ENCODE results near the gene ATF3.

The ATF3 gene

GRCh38 chr1:212608392-212608958 is at the start of gene ATF3:
TSS of gene ATF3 (plus strand) at chr1:212608761. CDS start at chr1:212615022, 6,261 bp downstream.
- DNase-seq (ENCODE audit: low read depth), result peak; percentile 100

- no peak for DNase-seq (ENCODE audit: low read depth)
These were observed 48.6 kb upstream of the ATF3 start for GRCh38 chr1:212559929-212560328.

DNA sequence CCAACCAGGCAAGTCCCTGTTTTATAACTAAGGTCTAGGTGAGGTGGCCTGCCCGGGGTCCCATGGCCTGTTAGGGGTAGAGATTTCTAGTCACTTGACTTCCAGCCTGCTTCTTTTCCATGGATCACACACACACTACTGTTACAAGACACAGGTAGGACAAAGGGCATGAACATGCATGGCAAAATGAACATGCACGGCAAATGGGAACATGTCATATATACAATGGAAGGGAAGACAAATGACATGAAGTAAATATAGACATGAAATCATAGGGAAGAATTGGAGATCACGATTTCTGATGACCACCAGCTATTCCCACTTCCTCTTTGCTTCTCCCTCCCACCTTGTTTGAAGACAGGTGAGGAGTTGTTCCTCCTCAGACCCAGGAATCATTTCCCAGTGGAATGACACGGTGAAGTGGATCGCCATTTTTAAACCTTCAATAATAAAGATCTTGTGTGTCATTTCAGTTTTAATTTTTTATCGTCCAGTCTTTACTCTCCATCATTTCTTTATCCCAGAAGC is 47.6 kb upstream of the ATF3 start:
- no peak for DNase-seq (ENCODE audit: low read depth)

DNA sequence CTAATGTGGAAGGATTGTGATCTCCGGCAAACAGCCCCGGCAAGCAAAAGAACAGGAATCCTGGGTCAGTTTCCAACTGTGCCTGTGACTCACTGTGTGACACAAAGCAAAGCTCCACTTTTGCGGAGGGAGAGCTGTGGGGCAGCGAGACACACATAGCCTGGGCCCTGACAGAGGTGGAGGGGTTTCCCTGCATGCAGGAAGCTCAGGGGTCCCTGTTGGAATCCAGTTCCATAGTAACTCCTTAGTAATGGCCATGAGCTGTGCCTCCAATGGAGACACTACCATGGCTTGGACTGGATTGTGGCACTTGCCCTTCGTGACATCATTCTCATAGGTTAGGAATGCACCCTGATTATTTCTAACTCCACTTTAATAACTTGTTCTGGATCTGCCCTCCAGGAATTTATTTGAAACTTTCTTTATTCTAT is 47.0 kb upstream of the ATF3 start:
- DNase-seq (ENCODE audit: low read depth), result peak; percentile 92

DNA sequence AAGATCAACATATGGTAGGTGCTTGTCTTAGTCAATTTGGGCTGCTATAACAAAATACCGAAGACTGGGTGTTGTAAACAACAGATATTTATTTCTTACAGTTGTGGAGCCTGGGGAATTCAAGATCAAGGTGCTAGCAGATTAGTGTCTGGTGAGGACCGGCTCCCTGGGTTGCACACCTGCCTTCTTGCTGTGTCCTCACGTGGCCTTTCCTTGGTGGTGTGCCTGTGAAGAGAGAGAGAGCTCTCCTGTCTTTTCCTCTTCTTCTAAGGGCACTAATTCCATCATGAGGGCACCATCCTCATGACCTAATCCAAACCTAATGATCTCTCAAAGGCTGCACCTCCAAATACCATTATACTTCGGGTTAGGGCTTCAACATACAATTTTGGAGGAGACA is 45.8 kb upstream of the ATF3 start:
- no peak for DNase-seq (ENCODE audit: low read depth)

DNA sequence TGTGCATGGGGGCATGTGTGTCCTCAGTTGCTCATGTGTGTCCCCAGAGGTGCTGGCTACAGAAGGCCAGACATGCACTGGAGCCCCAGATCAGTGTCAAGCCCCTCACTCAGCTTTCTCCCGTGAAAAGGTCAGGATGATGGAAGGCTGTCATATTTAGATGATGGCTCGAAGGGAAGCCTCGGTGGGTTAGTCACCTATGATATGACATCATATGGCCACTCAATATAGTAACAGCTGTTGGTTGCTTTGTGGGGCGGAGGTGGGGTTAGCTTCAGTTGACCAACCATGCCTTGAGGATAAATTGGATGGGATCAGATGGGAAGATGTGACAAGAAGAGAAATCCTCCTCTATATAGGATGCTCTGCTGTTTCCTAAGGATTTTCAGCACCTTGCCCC is 43.5 kb upstream of the ATF3 start:
- no peak for DNase-seq (ENCODE audit: low read depth)

GRCh38 chr1:212565571-212566305 is 42.8 kb upstream of the ATF3 start:
- DNase-seq (ENCODE audit: low read depth), result no peak

DNA sequence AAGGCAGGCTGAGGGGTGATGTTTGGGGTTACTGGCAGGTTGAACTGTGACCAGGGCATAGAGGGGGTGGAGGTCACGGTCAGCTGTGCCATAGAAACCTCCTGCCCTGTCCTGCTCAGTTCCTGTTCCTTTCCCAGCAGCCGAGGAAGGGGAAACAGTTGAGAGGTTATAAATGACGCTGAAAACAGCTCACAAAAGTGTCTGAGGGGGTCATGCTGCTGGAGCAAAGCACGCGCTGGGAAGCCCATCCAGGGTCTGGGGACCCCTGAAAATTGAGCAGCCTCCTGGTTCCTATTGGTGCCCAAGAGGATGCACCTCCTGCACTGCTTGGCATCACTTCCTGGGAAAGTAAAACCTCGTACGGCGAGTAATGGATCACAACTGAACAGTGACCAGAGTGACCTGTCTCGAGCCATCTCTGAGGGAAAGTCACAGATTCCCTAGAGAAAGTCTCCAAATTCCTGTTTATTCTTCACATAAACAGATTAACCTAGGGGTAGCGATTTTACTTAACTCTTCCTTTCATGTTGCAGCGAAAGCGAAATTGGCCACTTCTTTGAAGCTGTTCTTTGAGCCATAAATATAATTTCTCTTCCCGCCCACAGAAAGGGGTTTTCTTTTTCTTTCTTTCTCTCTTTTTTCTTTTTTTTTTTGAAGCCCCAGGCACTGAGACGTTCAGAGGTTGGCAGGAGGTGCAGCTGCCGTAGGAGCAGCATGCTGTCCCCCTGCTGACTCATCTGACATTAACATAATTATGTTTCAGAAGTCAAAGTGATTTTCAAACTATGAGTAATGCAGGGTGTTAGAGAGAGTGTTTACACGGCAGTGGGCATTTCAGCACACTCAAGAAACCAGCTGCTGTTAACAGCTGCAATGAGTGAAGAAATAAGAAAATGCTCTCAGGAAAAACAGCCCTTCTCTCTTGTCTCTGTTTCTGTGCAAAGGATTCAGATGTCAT is 41.8 kb upstream of the ATF3 start:
- DNase-seq (ENCODE audit: low read depth), result peak; percentile 83

GRCh38 chr1:212567638-212568037 is 40.9 kb upstream of the ATF3 start:
- no peak for DNase-seq (ENCODE audit: low read depth)

- DNase-seq (ENCODE audit: low read depth), result no peak
These were observed 39.5 kb upstream of the ATF3 start for GRCh38 chr1:212568978-212569537.

DNA sequence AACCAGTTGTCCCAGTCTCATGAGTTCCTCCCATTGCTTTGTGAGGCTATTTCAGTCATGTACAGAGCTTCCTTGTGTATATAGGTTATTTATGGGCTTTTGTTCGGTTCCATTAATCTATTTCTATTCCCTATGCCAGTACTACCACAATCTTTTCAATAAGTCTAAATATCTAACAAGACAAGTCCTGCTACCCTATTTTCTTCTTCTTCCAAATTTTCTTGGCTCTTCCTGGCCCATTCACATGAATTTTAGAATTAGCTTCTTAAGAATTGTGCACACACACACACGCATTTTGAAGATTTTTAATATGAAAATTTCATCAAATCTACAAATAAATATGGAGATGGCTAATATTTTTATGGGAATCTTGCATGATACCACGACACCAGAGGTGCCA is 33.8 kb upstream of the ATF3 start:
- DNase-seq (ENCODE audit: low read depth), result no peak

- DNase-seq (ENCODE audit: low read depth), result no peak
These were observed 33.2 kb upstream of the ATF3 start for GRCh38 chr1:212575333-212575732.

DNA sequence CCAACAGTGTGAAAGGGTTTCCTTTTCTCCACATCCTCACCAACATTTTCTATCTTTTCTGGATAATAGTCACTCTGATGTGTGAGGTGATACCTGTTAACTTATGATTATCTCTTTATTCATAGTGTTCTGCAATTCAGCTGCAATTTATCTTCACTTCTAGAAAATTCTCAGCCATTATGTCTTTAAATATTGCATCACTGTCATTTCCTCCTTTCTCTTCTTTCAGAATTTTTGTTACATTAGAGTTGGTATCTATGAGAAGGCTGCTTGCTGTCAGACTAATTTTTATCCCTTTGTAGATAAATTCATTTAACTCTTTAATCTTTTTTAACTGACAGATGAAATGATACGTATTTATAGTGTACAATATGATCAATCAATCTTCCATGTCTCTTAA is 30.5 kb upstream of the ATF3 start:
- no peak for DNase-seq (ENCODE audit: low read depth)

GRCh38 chr1:212581034-212581433 is 27.5 kb upstream of the ATF3 start:
- no peak for DNase-seq (ENCODE audit: low read depth)

GRCh38 chr1:212582291-212582690 is 26.3 kb upstream of the ATF3 start:
- no peak for DNase-seq (ENCODE audit: low read depth)

GRCh38 chr1:212582808-212583615 is 25.5 kb upstream of the ATF3 start:
- DNase-seq (ENCODE audit: low read depth), result no peak

DNA sequence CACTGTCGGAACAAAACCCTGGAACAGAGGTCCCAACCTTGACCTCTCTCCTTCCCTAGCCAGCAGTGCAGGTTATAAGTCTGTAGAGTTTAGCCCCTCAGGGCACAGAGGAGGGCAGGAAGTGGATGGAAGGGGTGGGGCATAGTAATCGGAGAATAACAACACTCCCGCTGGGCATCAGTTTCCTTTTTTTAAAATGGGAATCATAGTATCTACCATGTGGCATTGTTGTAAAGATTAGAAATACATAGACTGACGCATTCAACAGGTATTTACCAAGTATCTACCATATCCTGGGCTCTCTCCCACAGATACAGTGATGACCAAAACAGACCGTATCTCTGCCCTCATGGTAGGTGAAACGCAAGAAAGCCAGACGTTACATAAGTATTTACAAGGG is 24.9 kb upstream of the ATF3 start:
- no peak for DNase-seq (ENCODE audit: low read depth)

GRCh38 chr1:212584092-212584886 is 24.3 kb upstream of the ATF3 start:
- no peak for DNase-seq (ENCODE audit: low read depth)

DNA sequence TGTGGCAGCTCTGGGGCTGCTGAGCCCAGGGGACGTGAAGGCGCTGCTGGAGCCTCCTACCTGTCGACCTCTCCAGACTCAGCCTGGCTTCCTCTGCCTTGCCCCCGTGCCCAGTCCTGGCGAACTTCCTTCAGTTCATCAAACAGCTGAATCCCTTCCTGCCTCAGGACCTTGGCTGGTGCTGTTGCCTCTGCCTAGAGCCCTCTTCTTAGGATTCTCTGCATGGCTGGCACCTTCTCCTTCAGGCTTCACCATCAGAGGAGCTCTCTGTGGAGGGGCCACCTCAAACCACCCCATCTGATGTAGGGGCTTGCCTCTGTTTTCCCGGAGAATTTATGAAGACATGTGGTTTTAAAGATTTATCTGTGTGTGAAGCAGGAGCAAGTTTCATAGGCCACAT is 23.4 kb upstream of the ATF3 start:
- DNase-seq (ENCODE audit: low read depth), result no peak

DNA sequence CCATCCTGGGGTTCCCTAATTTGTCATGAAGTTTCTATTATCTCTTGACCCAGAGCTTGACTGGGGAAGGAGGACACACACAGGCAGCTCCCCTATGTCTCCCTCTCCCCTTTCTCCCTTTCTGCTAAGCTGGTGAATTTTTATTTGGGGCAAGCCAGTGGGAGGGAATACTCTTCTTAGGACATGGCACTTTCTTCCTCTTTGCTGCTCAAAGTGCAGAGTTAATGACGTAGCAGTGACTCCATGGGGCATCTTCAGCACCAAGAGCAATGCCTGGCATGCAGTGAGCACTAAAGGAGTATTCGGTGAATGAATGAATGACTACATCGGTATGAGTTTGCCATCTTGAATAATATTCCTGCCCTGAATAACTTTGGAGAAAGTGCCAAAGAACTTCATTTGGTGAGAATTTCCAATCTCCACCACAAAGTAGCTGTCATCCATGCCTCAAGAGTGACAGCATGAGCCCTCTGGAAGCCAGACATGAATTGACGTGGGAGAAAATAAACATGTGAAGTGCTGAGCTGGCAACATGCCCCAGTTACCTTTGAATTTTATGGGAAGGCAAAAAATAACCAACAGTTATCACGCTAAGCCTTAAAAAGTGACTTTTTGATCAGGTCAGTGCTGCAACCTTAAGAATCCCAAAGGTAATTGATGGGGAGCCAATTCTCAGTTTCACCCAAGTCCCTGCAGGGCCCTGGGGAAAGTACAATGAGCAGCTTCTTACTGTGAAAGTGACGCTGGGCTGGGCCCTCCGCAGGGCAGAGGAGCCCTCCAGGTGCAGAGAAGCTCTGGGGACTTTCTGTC is 22.1 kb upstream of the ATF3 start:
- DNase-seq (ENCODE audit: low read depth), result no peak
